ENCODE measurements around the gene DNASE1L1. TPM values are rescaled to one million over a fixed set of nuclear protein-coding genes. Genes with fewer than 3 reads are reported as not detected.
A peak's percentile ranks its signal among the peaks of the same experiment; 100 is the strongest.

The DNASE1L1 gene
- total and polyA plus RNA-seq, 2 of the 13 experiments (the other 11 are each of a cell fraction or from before 2014, with no cell fraction given) = 4.7 to 12.3 TPM

DNA sequence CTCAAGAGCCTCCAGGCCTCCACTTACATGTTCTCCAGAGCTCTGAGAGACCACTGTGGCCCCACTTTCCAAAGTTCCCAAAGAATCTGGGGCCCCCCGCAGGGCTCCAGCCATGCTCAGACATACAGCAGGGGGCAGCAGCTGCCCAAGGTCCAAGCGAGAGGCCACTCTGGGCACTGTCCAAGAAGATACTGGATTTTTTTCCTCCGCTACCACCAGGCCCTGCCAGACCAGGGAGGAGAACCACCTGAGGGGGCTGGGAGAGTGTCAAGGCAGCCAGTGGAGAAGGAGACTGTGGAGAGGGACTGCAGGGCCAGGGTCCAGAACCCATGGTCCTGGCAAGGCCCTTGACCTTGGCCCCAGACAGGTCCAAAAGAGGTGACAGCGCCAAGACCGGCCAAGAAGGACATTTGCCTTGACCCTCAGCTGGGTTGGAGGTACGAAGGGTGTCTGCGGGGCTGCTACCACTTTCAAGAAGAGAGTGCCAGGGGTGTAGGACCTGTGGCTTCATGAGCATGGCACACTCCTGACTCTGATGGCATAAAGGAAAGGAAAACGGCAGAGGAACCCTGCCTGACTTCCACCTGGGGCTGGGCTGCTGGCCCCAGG lies 24.7 kb downstream of the DNASE1L1 start (continued):
- TF ChIP-seq SMC3 (IDR thresholded peaks at IDR 0.05; ENCODE audit: low read length) (no peak), ZNF747 (CRISPR knock-in tag; IDR thresholded peaks at IDR 0.05; ENCODE audit: borderline replicate concordance) (0 out of 2 replicates have a peak, but pooled peaks have one; percentile 36), FOXK2 (IDR thresholded peaks at IDR 0.05) (no peak), ZNF572 (CRISPR knock-in tag; IDR thresholded peaks at IDR 0.05) (no peak), STAG1 (CRISPR knock-in tag; IDR thresholded peaks at IDR 0.05) (peak; percentile 53), ZSCAN29 (CRISPR knock-in tag; conservative IDR thresholded peaks at IDR 0.05) (no peak), POLR2A (IDR thresholded peaks at IDR 0.05; ENCODE audit: insufficient read depth in 1 of 2, low read depth in 2 of 2, low read length in 2 of 2) (no peak)
- TF ChIP-seq, protein P1, sequence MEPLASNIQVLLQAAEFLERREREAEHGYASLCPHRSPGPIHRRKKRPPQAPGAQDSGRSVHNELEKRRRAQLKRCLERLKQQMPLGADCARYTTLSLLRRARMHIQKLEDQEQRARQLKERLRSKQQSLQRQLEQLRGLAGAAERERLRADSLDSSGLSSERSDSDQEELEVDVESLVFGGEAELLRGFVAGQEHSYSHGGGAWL (CRISPR knock-in tag; IDR thresholded peaks at IDR 0.05) = no peak
- TF ChIP-seq, protein P2, sequence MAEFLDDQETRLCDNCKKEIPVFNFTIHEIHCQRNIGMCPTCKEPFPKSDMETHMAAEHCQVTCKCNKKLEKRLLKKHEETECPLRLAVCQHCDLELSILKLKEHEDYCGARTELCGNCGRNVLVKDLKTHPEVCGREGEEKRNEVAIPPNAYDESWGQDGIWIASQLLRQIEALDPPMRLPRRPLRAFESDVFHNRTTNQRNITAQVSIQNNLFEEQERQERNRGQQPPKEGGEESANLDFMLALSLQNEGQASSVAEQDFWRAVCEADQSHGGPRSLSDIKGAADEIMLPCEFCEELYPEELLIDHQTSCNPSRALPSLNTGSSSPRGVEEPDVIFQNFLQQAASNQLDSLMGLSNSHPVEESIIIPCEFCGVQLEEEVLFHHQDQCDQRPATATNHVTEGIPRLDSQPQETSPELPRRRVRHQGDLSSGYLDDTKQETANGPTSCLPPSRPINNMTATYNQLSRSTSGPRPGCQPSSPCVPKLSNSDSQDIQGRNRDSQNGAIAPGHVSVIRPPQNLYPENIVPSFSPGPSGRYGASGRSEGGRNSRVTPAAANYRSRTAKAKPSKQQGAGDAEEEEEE (CRISPR knock-in tag; IDR thresholded peaks at IDR 0.05; ENCODE audit: borderline replicate concordance) = no peak
- TF ChIP-seq, protein P3, sequence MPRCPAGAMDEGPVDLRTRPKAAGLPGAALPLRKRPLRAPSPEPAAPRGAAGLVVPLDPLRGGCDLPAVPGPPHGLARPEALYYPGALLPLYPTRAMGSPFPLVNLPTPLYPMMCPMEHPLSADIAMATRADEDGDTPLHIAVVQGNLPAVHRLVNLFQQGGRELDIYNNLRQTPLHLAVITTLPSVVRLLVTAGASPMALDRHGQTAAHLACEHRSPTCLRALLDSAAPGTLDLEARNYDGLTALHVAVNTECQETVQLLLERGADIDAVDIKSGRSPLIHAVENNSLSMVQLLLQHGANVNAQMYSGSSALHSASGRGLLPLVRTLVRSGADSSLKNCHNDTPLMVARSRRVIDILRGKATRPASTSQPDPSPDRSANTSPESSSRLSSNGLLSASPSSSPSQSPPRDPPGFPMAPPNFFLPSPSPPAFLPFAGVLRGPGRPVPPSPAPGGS (CRISPR knock-in tag; IDR thresholded peaks at IDR 0.05) = no peak
- TF ChIP-seq, protein P4, sequence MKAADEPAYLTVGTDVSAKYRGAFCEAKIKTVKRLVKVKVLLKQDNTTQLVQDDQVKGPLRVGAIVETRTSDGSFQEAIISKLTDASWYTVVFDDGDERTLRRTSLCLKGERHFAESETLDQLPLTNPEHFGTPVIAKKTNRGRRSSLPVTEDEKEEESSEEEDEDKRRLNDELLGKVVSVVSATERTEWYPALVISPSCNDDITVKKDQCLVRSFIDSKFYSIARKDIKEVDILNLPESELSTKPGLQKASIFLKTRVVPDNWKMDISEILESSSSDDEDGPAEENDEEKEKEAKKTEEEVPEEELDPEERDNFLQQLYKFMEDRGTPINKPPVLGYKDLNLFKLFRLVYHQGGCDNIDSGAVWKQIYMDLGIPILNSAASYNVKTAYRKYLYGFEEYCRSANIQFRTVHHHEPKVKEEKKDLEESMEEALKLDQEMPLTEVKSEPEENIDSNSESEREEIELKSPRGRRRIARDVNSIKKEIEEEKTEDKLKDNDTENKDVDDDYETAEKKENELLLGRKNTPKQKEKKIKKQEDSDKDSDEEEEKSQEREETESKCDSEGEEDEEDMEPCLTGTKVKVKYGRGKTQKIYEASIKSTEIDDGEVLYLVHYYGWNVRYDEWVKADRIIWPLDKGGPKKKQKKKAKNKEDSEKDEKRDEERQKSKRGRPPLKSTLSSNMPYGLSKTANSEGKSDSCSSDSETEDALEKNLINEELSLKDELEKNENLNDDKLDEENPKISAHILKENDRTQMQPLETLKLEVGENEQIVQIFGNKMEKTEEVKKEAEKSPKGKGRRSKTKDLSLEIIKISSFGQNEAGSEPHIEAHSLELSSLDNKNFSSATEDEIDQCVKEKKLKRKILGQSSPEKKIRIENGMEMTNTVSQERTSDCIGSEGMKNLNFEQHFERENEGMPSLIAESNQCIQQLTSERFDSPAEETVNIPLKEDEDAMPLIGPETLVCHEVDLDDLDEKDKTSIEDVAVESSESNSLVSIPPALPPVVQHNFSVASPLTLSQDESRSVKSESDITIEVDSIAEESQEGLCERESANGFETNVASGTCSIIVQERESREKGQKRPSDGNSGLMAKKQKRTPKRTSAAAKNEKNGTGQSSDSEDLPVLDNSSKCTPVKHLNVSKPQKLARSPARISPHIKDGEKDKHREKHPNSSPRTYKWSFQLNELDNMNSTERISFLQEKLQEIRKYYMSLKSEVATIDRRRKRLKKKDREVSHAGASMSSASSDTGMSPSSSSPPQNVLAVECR (CRISPR knock-in tag; IDR thresholded peaks at IDR 0.05; ENCODE audit: borderline replicate concordance) = 0 out of 2 replicates have a peak, but pooled peaks have one; percentile 13
- TF ChIP-seq, protein P5, sequence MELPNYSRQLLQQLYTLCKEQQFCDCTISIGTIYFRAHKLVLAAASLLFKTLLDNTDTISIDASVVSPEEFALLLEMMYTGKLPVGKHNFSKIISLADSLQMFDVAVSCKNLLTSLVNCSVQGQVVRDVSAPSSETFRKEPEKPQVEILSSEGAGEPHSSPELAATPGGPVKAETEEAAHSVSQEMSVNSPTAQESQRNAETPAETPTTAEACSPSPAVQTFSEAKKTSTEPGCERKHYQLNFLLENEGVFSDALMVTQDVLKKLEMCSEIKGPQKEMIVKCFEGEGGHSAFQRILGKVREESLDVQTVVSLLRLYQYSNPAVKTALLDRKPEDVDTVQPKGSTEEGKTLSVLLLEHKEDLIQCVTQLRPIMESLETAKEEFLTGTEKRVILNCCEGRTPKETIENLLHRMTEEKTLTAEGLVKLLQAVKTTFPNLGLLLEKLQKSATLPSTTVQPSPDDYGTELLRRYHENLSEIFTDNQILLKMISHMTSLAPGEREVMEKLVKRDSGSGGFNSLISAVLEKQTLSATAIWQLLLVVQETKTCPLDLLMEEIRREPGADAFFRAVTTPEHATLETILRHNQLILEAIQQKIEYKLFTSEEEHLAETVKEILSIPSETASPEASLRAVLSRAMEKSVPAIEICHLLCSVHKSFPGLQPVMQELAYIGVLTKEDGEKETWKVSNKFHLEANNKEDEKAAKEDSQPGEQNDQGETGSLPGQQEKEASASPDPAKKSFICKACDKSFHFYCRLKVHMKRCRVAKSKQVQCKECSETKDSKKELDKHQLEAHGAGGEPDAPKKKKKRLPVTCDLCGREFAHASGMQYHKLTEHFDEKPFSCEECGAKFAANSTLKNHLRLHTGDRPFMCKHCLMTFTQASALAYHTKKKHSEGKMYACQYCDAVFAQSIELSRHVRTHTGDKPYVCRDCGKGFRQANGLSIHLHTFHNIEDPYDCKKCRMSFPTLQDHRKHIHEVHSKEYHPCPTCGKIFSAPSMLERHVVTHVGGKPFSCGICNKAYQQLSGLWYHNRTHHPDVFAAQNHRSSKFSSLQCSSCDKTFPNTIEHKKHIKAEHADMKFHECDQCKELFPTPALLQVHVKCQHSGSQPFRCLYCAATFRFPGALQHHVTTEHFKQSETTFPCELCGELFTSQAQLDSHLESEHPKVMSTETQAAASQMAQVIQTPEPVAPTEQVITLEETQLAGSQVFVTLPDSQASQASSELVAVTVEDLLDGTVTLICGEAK (IDR thresholded peaks at IDR 0.05) = no peak
- TF ChIP-seq, protein P5 (CRISPR knock-in tag; IDR thresholded peaks at IDR 0.05) = no peak

All from HepG2 (cell line).